SK-N-SH (cell line): ENCODE measurements around the gene CES5A. TPM values are rescaled to one million over a fixed set of nuclear protein-coding genes. Genes with fewer than 3 reads are reported as not detected.

Source experiments
- CTCF ChIA-PET: fragments of 300-600, 350-600 bp; formaldehyde crosslinking; extraction: SDS; loops from one replicate; lab custom pipeline; 2021; lab: Yijun Ruan, JAX
- POLR2A ChIA-PET: fragments of 350-600 bp; sonication (Branson Sonifier 250); formaldehyde crosslinking; extraction: SDS; loops from one replicate; lab custom pipeline; 2020; ENCODE audit warnings: antibody characterized with exemption, inconsistent platforms; lab: Yijun Ruan, JAX
- DNase-seq: peaks from one replicate; pipeline ENCODE4 v3.0.0; 2012
- H2AFZ ChIP-seq: fragments of 200-600 bp; sonication (generic); 2 replicates; pipeline ENCODE4 v1.8.1; 2016; ENCODE audit warnings: antibody characterized with exemption, mild to moderate bottlenecking, low read depth
- H3F3A ChIP-seq: fragments of 200-600 bp; sonication (generic); replicated peaks from 2 replicates; pipeline ENCODE3; 2016; ENCODE audit warnings: antibody characterized with exemption, mild to moderate bottlenecking; ENCODE audit not compliant: insufficient read depth
- H3K27ac ChIP-seq, 2 experiments: fragments of 200-500 bp in 1 of 2; fragments of 200-600 bp in 1 of 2; sonication (Bioruptor generic) in 1 of 2; sonication (generic), shearing (Covaris generic) in 1 of 2; 2 replicates each; pipeline versions ENCODE4 v1.5.1 to v1.6.1; 2014 to 2016; ENCODE audit warnings: low read depth in 2 of 2, inconsistent platforms in 1 of 2, low read length in 1 of 2, mild to moderate bottlenecking in 1 of 2, mixed read lengths in 1 of 2
- H3K27me3 ChIP-seq: fragments of 200-600 bp; sonication (generic), shearing (Covaris generic); 2 replicates; pipeline ENCODE4 v1.6.1; 2016; ENCODE audit warnings: mixed run types; ENCODE audit not compliant: insufficient read depth
- H3K36me3 ChIP-seq, 2 experiments: fragments of 200-500 bp in 1 of 2; fragments of 200-600 bp in 1 of 2; sonication (Bioruptor generic) in 1 of 2; sonication (generic) in 1 of 2; replicated peaks in 1 of 2; 2 replicates each; pipeline versions ENCODE3 to v1.5.1; 2014 to 2016; ENCODE audit warnings: low read length in 1 of 2, mild to moderate bottlenecking in 1 of 2; ENCODE audit not compliant: insufficient read depth in 2 of 2, control insufficient read depth in 1 of 2
- H3K4me1 ChIP-seq, 2 experiments: fragments of 200-500 bp in 1 of 2; fragments of 200-600 bp in 1 of 2; sonication (Bioruptor generic) in 1 of 2; sonication (generic), shearing (Covaris generic) in 1 of 2; 2 replicates each; pipeline versions ENCODE4 v1.5.1 to v1.6.1; 2014 to 2016; ENCODE audit warnings: low read depth in 1 of 2, low read length in 1 of 2, mixed run types in 1 of 2; ENCODE audit not compliant: insufficient read depth in 2 of 2, control insufficient read depth in 1 of 2
- H3K4me2 ChIP-seq: fragments of 200-600 bp; sonication (generic), shearing (Covaris generic); 2 replicates; pipeline ENCODE4 v1.6.1; 2017; ENCODE audit warnings: mixed run types
- H3K4me3 ChIP-seq, 2 experiments: fragments of 200-500 bp in 1 of 2; fragments of 200-600 bp in 1 of 2; sonication (Bioruptor generic) in 1 of 2; sonication (generic), shearing (Covaris generic) in 1 of 2; 2 replicates each; pipeline versions ENCODE4 v1.5.1 to v1.8.1; 2014 to 2016; ENCODE audit warnings: low read depth in 2 of 2, inconsistent platforms in 1 of 2, low read length in 1 of 2, mild to moderate bottlenecking in 1 of 2, mixed read lengths in 1 of 2, moderate library complexity in 1 of 2
- H3K79me2 ChIP-seq: fragments of 200-600 bp; sonication (generic); 2 replicates; pipeline ENCODE4 v1.8.1; 2017; ENCODE audit warnings: mild to moderate bottlenecking; ENCODE audit not compliant: insufficient read depth
- H3K9ac ChIP-seq: fragments of 200-600 bp; sonication (generic); 2 replicates; pipeline ENCODE4 v1.6.1; 2017; ENCODE audit warnings: mixed run types
- H3K9me2 ChIP-seq: fragments of 200-600 bp; sonication (generic); 2 replicates; pipeline ENCODE4 v1.6.1; 2017; ENCODE audit warnings: mixed run types
- H3K9me3 ChIP-seq: fragments of 200-600 bp; sonication (generic); 2 replicates; pipeline ENCODE4 v1.6.1; 2017; ENCODE audit warnings: mixed run types, mild to moderate bottlenecking, moderate library complexity
- H4K20me1 ChIP-seq: fragments of 200-600 bp; sonication (generic); 2 replicates; pipeline ENCODE4 v1.6.1; 2017; ENCODE audit warnings: mild to moderate bottlenecking, mixed run types; ENCODE audit not compliant: insufficient read depth
- CHD2 ChIP-seq: fragments of 150-350 bp; IDR thresholded peaks from 2 replicates; pipeline ENCODE4 v1.6.1; 2018; ENCODE audit warnings: low read length; ENCODE audit not compliant: partially characterized antibody
- EP300 ChIP-seq, 2 experiments: IDR thresholded peaks; 2 replicates each; pipeline versions ENCODE4 v1.4.0 to v1.6.1; 2012; ENCODE audit warnings: borderline replicate concordance in 1 of 2, low read depth in 1 of 2, low read length in 1 of 2
- EZH2phosphoT487 ChIP-seq: fragments of 200-600 bp; sonication (generic); IDR thresholded peaks from 2 replicates; pipeline ENCODE4 v1.6.1; 2017; ENCODE audit warnings: low read depth, mixed run types, mild to moderate bottlenecking, antibody characterized with exemption, moderate library complexity, borderline replicate concordance
- FOXJ3 ChIP-seq: sonication (generic); formaldehyde crosslinking; IDR thresholded peaks from 2 replicates; pipeline ENCODE4 v1.5.1; 2020; ENCODE audit warnings: mild to moderate bottlenecking, missing genetic modification reagents
- GABPA ChIP-seq: IDR thresholded peaks from 2 replicates; pipeline ENCODE4 v1.4.0; 2012; ENCODE audit warnings: low read depth, mild to moderate bottlenecking
- GATA2 ChIP-seq: sonication (generic); formaldehyde crosslinking; IDR thresholded peaks from 2 replicates; pipeline ENCODE4 v1.5.0; 2020; ENCODE audit warnings: mild to moderate bottlenecking, missing genetic modification reagents
- NFIC ChIP-seq: IDR thresholded peaks from 2 replicates; pipeline ENCODE4 v1.4.0; 2012; ENCODE audit warnings: borderline replicate concordance
- TAF1 ChIP-seq: IDR thresholded peaks from 2 replicates; pipeline ENCODE4 v1.6.1; 2012; ENCODE audit warnings: low read depth, mild to moderate bottlenecking, low read length, moderate library complexity, borderline replicate concordance
- WGBS: methylation state at CpG from one replicate; pipeline ENCODE4 v1.1.6; 2017; ENCODE audit warnings: low lambda C conversion rate; 5-methylcytosine and 5-hydroxymethylcytosine counted together
- polyA plus RNA-seq, 3 experiments: library from polyadenylated mRNA; depleted of rRNA; stranded (reverse); fragments of >200 nt; gene quantifications; 2 replicates each; pipeline ENCODE4 v1.2.3, GENCODE V29; 2012
- TF ChIP-seq, protein P1 (sequence below): fragments of 200-600 bp; sonication (generic); IDR thresholded peaks from 2 replicates; pipeline ENCODE4 v1.6.1; 2017; ENCODE audit warnings: antibody characterized with exemption, mild to moderate bottlenecking, moderate library complexity
- TF ChIP-seq, protein P2 (sequence below): fragments of 150-350 bp; IDR thresholded peaks from 2 replicates; pipeline ENCODE4 v1.6.1; 2017; ENCODE audit warnings: antibody characterized with exemption, low read length, low read depth, borderline replicate concordance
- TF ChIP-seq, protein P3 (sequence below): IDR thresholded peaks from 2 replicates; pipeline ENCODE4 v1.4.0; 2012; ENCODE audit warnings: low read depth, borderline replicate concordance

The CES5A gene
- polyA plus RNA-seq, 1 of the 3 experiments (the other 2 are of a cell fraction), result not detected

DNA sequence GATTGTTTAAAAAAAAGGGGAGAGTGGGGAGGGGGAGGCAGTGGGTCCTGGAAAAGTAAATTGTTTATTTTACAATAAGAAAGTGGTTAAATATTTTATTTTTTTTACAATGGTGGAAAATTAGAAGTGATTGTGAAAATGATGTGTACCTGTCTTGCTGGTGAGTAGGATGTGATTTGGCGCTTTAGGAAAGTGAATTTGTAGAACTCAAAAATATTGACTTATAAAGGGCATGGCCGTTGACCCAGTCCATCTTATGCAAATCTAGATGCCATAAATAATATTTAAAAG, 32.1 kb downstream of the CES5A start:
- Histone ChIP-seq H4K20me1 (no peaks in the 10 kb centered on the region), H3K9me3 (no peaks in the 10 kb centered on the region), H3K9me2 (no peaks in the 10 kb centered on the region), H3K79me2 (no peaks in the 10 kb centered on the region), H3K36me3 (no peaks in the 10 kb centered on the region), H3K4me1 (no peaks in the 10 kb centered on the region; a peak in 1 of 4 replicates), H3K27ac (no peak overlapping the region), H3K27me3 (no peaks in the 10 kb centered on the region), H2AFZ (no peak overlapping the region), H3K9ac (no peak overlapping the region), H3F3A (no peaks in the 10 kb centered on the region), H3K4me2 (no peak overlapping the region), H3K4me3 (no peak overlapping the region; a peak in 1 of 4 replicates)
- ChIA-PET POLR2A (no interaction called here), CTCF (interaction anchor here (4.9 to 8.6 kb wide), 2 partner anchors 129 to 376 kb away, joined by 68 to 124 read pairs; no protein-coding TSS in a partner anchor)
- 45% methylated on average over 2 of the region's 2 CpGs for WGBS
- DNase-seq, result no peak
- TF ChIP-seq, protein P1, sequence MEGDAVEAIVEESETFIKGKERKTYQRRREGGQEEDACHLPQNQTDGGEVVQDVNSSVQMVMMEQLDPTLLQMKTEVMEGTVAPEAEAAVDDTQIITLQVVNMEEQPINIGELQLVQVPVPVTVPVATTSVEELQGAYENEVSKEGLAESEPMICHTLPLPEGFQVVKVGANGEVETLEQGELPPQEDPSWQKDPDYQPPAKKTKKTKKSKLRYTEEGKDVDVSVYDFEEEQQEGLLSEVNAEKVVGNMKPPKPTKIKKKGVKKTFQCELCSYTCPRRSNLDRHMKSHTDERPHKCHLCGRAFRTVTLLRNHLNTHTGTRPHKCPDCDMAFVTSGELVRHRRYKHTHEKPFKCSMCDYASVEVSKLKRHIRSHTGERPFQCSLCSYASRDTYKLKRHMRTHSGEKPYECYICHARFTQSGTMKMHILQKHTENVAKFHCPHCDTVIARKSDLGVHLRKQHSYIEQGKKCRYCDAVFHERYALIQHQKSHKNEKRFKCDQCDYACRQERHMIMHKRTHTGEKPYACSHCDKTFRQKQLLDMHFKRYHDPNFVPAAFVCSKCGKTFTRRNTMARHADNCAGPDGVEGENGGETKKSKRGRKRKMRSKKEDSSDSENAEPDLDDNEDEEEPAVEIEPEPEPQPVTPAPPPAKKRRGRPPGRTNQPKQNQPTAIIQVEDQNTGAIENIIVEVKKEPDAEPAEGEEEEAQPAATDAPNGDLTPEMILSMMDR, result no peak
- TF ChIP-seq CHD2, result no peak
- no peak for TF ChIP-seq GABPA
- TF ChIP-seq, protein P2, sequence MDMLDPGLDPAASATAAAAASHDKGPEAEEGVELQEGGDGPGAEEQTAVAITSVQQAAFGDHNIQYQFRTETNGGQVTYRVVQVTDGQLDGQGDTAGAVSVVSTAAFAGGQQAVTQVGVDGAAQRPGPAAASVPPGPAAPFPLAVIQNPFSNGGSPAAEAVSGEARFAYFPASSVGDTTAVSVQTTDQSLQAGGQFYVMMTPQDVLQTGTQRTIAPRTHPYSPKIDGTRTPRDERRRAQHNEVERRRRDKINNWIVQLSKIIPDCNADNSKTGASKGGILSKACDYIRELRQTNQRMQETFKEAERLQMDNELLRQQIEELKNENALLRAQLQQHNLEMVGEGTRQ, result no peak
- TF ChIP-seq GATA2 (CRISPR knock-in tag), result no peak
- TF ChIP-seq EP300 (IDR thresholded peaks at IDR 0.05; ENCODE audit: borderline replicate concordance in 1 of 2, low read depth in 1 of 2, low read length in 1 of 2), result no peak
- TF ChIP-seq EZH2phosphoT487, result no peak
- TF ChIP-seq NFIC, result no peak
- TF ChIP-seq TAF1, result no peak
- TF ChIP-seq, protein P3, sequence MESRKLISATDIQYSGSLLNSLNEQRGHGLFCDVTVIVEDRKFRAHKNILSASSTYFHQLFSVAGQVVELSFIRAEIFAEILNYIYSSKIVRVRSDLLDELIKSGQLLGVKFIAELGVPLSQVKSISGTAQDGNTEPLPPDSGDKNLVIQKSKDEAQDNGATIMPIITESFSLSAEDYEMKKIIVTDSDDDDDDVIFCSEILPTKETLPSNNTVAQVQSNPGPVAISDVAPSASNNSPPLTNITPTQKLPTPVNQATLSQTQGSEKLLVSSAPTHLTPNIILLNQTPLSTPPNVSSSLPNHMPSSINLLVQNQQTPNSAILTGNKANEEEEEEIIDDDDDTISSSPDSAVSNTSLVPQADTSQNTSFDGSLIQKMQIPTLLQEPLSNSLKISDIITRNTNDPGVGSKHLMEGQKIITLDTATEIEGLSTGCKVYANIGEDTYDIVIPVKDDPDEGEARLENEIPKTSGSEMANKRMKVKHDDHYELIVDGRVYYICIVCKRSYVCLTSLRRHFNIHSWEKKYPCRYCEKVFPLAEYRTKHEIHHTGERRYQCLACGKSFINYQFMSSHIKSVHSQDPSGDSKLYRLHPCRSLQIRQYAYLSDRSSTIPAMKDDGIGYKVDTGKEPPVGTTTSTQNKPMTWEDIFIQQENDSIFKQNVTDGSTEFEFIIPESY, result no peak
- no peak for TF ChIP-seq FOXJ3 (CRISPR knock-in tag)
